ENCODE measurements around the gene CHAT. TPM values are rescaled to one million over a fixed set of nuclear protein-coding genes. Genes with fewer than 3 reads are reported as not detected.

CHAT gene
- total RNA-seq, 1 donor = not detected

- TF ChIP-seq, protein P1, sequence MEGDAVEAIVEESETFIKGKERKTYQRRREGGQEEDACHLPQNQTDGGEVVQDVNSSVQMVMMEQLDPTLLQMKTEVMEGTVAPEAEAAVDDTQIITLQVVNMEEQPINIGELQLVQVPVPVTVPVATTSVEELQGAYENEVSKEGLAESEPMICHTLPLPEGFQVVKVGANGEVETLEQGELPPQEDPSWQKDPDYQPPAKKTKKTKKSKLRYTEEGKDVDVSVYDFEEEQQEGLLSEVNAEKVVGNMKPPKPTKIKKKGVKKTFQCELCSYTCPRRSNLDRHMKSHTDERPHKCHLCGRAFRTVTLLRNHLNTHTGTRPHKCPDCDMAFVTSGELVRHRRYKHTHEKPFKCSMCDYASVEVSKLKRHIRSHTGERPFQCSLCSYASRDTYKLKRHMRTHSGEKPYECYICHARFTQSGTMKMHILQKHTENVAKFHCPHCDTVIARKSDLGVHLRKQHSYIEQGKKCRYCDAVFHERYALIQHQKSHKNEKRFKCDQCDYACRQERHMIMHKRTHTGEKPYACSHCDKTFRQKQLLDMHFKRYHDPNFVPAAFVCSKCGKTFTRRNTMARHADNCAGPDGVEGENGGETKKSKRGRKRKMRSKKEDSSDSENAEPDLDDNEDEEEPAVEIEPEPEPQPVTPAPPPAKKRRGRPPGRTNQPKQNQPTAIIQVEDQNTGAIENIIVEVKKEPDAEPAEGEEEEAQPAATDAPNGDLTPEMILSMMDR (IDR thresholded peaks at IDR 0.05; ENCODE audit: insufficient read depth, low read length) = no peak
- DNase-seq (ENCODE audit: low read depth) = no peak
- H3K4me3 ChIP-seq (ENCODE audit: low read depth, low read length) = no peak overlapping the region
Observed at GRCh38 chr10:49614242-49615198, 683 bp downstream of the CHAT start.

GRCh38 chr10:49615213-49615612, 1.4 kb downstream of the CHAT start:
- TF ChIP-seq, protein P1 (IDR thresholded peaks at IDR 0.05; ENCODE audit: insufficient read depth, low read length) = no peak
- no peak for DNase-seq (ENCODE audit: low read depth)
- no peak overlapping the region for H3K4me3 ChIP-seq (ENCODE audit: low read depth, low read length)

- DNase-seq (ENCODE audit: low read depth) = no peak
- H3K4me3 ChIP-seq (ENCODE audit: low read depth, low read length) = no peak overlapping the region
- TF ChIP-seq, protein P1 (IDR thresholded peaks at IDR 0.05; ENCODE audit: insufficient read depth, low read length) = no peak
Observed at GRCh38 chr10:49615721-49616120, 1.9 kb downstream of the CHAT start.

GRCh38 chr10:49616421-49617101, 2.7 kb downstream of the CHAT start:
- DNase-seq (ENCODE audit: low read depth) = no peak
- no peak overlapping the region for H3K4me3 ChIP-seq (ENCODE audit: low read depth, low read length)
- TF ChIP-seq, protein P1 (IDR thresholded peaks at IDR 0.05; ENCODE audit: insufficient read depth, low read length) = no peak

GRCh38 chr10:49617121-49618020, 3.5 kb downstream of the CHAT start:
- H3K4me3 ChIP-seq (ENCODE audit: low read depth, low read length) = no peak overlapping the region
- TF ChIP-seq, protein P1 (IDR thresholded peaks at IDR 0.05; ENCODE audit: insufficient read depth, low read length) = no peak
- DNase-seq (ENCODE audit: low read depth) = no peak

- TF ChIP-seq, protein P1 (IDR thresholded peaks at IDR 0.05; ENCODE audit: insufficient read depth, low read length) = no peak
- H3K4me3 ChIP-seq (ENCODE audit: low read depth, low read length) = no peak overlapping the region
- DNase-seq (ENCODE audit: low read depth) = no peak
Observed at GRCh38 chr10:49618821-49619220, 5.0 kb downstream of the CHAT start.
